ENCODE measurements around the gene IDE. TPM values are rescaled to one million over a fixed set of nuclear protein-coding genes. Genes with fewer than 3 reads are reported as not detected.

Gene IDE
- total RNA-seq (2013) = 24.3 TPM
- polyA plus RNA-seq (10 to 100 TPM; 10.7 to 21.8 (median 15.6) TPM), polyA minus RNA-seq (7.8 and 9.9 TPM in 2 replicates), total RNA-seq (9.9 to 51.0 (median 32.9) reads per million in 11 experiments)

GRCh38 chr10:92573798-92574547, at the start of gene IDE:
TSS of gene IDE (minus strand) at chr10:92574093. CDS start at chr10:92574019, 74 bp downstream.
- Mint-ChIP-seq H3K4me1 (peaks cover 50% of the 10 kb centered on the region), H3K27ac (peak within 1 kb of the TSS; percentile 82 to 94 (median 92)), H3K9me3 (no peaks in the 10 kb centered on the region), H3K4me3 (peak within 1 kb of the TSS; percentile 88 to 92), H3K36me3 (peaks cover 12 to 14% of the 10 kb centered on the region in 2 donors), H3K27me3 (ENCODE audit: low read depth in 3 of 3) (peaks cover 0 to 5% (median 1%) of the 10 kb centered on the region in 3 donors)
- Histone ChIP-seq H3K36me3 (replicated peaks in 1 of 2; ENCODE audit: control insufficient read depth in 1 of 2, insufficient read depth in 2 of 2, low read length in 2 of 2) (peaks cover 0 to 9% of the 10 kb centered on the region in 2 donors), H3K9me3 (replicated peaks in 1 of 2; ENCODE audit: control insufficient read depth in 1 of 2, insufficient read depth in 1 of 2, low read length in 2 of 2) (no peaks in the 10 kb centered on the region), H3K27ac (ENCODE audit: low read depth in 1 of 2, low read length in 2 of 2) (peak within 1 kb of the TSS; percentile 91 to 97), H3K4me3 (replicated peaks in 1 of 3; ENCODE audit: low read depth in 2 of 3, low read length in 3 of 3) (peak within 1 kb of the TSS; percentile 84 to 99 (median 92)), H4K20me1 (ENCODE audit: insufficient read depth, low read length) (peaks cover 7% of the 10 kb centered on the region), H3K4me2 (replicated peaks; ENCODE audit: extremely low read depth, low read length, poor library complexity, severe bottlenecking) (peak within 1 kb of the TSS; percentile 91), H3K27me3 (ENCODE audit: control insufficient read depth in 2 of 2, insufficient read depth in 2 of 2, low read length in 2 of 2) (no peaks in the 10 kb centered on the region), H3K9ac (ENCODE audit: insufficient read depth, low read length, poor library complexity, severe bottlenecking) (peak within 1 kb of the TSS; percentile 95), H3K79me2 (ENCODE audit: insufficient read depth, low read length) (peaks cover 44% of the 10 kb centered on the region), H2AFZ (ENCODE audit: insufficient read depth, low read depth, low read length, poor library complexity, severe bottlenecking) (peak within 1 kb of the TSS; percentile 99), H3K4me1 (ENCODE audit: control insufficient read depth in 1 of 2, insufficient read depth in 2 of 2, low read length in 2 of 2) (peaks cover 33 to 37% of the 10 kb centered on the region in 2 donors)
- intact Hi-C loops (cut with micrococcal nuclease) = loop anchor here (2.0 kb wide), 2 partner anchors 17 to 57 kb away; no protein-coding TSS in a partner anchor
- no peak for TF ChIP-seq CTCF (IDR thresholded peaks at IDR 0.05)
- DNase-seq = peak; percentile 78 to 81 (median 80)
- WGBS (ENCODE audit: insufficient coverage) = under 1% methylated on average over 80 of the region's 80 CpGs

GRCh38 chr10:92619368-92619767, 45.5 kb upstream of the IDE start:
- no peak overlapping the region for H2AFZ ChIP-seq (ENCODE audit: insufficient read depth, low read depth, low read length, poor library complexity, severe bottlenecking)
- H3K4me1 ChIP-seq (ENCODE audit: control insufficient read depth in 1 of 2, insufficient read depth in 2 of 2, low read length in 2 of 2) = no peaks in the 10 kb centered on the region
- Mint-ChIP-seq H3K36me3 (peaks cover 41 to 80% of the 10 kb centered on the region in 2 donors), H3K9me3 (no peaks in the 10 kb centered on the region), H3K4me3 (no peak overlapping the region), H3K27ac (peak overlapping the region in 1 of 7 donors; percentile 36), H3K4me1 (peaks cover 2% of the 10 kb centered on the region), H3K27me3 (ENCODE audit: low read depth in 3 of 3) (peaks cover 0 to 2% (median 0%) of the 10 kb centered on the region in 3 donors)
- H4K20me1 ChIP-seq (ENCODE audit: insufficient read depth, low read length) = no peaks in the 10 kb centered on the region
- peaks cover 34 to 72% of the 10 kb centered on the region in 2 donors for H3K36me3 ChIP-seq (replicated peaks in 1 of 2; ENCODE audit: control insufficient read depth in 1 of 2, insufficient read depth in 2 of 2, low read length in 2 of 2)
- no peaks in the 10 kb centered on the region for H3K27me3 ChIP-seq (ENCODE audit: control insufficient read depth in 2 of 2, insufficient read depth in 2 of 2, low read length in 2 of 2)
- no peak overlapping the region for H3K4me3 ChIP-seq (replicated peaks in 1 of 3; ENCODE audit: low read depth in 2 of 3, low read length in 3 of 3)
- peak overlapping the region in 1 of 2 donors; percentile 45 for H3K27ac ChIP-seq (ENCODE audit: low read depth in 1 of 2, low read length in 2 of 2)
- H3K4me2 ChIP-seq (replicated peaks; ENCODE audit: extremely low read depth, low read length, poor library complexity, severe bottlenecking) = no peak overlapping the region
- intact Hi-C loops (cut with micrococcal nuclease) = no loop called here
- H3K9ac ChIP-seq (ENCODE audit: insufficient read depth, low read length, poor library complexity, severe bottlenecking) = no peak overlapping the region
- H3K79me2 ChIP-seq (ENCODE audit: insufficient read depth, low read length) = peaks cover 66% of the 10 kb centered on the region
- DNase-seq = peak in 1 of 3 donors; percentile 4
- no peaks in the 10 kb centered on the region for H3K9me3 ChIP-seq (replicated peaks in 1 of 2; ENCODE audit: control insufficient read depth in 1 of 2, insufficient read depth in 1 of 2, low read length in 2 of 2)
- TF ChIP-seq CTCF (IDR thresholded peaks at IDR 0.05) = no peak

Measured in CD14-positive monocyte (primary cell).